GM12878 (cell line): Measurements from ENCODE around the gene HAND1. TPM values are rescaled to one million over a fixed set of nuclear protein-coding genes. Genes with fewer than 3 reads are reported as not detected.

Source experiments
- ATAC-seq: fragments of 200-7000 bp; cut with Tn5 transposase; 3 replicates; pipeline ENCODE4 v1.9.1; 2020; ENCODE audit warnings: mild to moderate bottlenecking, moderate library complexity
- BruUV-seq: library from RNA; stranded (reverse); fragments of 400-500 nt; replicated peaks from 2 replicates; lab custom pipeline; 2021; lab: Mats Ljungman, UMichigan
- CTCF ChIA-PET: fragments of 300-600 bp; sonication (Branson Sonifier 250); formaldehyde crosslinking; extraction: SDS; loops from one replicate; lab custom pipeline; 2021; ENCODE audit warnings: inconsistent platforms; lab: Yijun Ruan, JAX
- POLR2A ChIA-PET: fragments of 350-600 bp; formaldehyde crosslinking; extraction: SDS; loops from one replicate; lab custom pipeline; 2021; ENCODE audit warnings: inconsistent platforms; lab: Charles Lee
- RAD21 ChIA-PET: fragments of 300-600 bp; sonication (Branson Sonifier 250); formaldehyde crosslinking; loops from one replicate; lab custom pipeline; 2023; ENCODE audit warnings: antibody characterized with exemption; ENCODE audit not compliant: unreplicated experiment; lab: Charles Lee
- SMC1A ChIA-PET: fragments of 300-600 bp; sonication (Branson Sonifier 250); formaldehyde crosslinking; loops from one replicate; lab custom pipeline; 2023; ENCODE audit not compliant: unreplicated experiment, uncharacterized antibody; lab: Charles Lee
- DNase-seq: peaks from one replicate; pipeline ENCODE4 v3.0.0-alpha.2; 2011; ENCODE audit warnings: low read depth, low spot score
- FAIRE-seq: peaks from 3 replicates; lab custom pipeline; 2011; peaks lifted over from hg19 to GRCh38; lab: Jason Lieb, UNC
- H2AFZ ChIP-seq: 2 replicates; pipeline ENCODE4 v1.6.0; 2011; ENCODE audit warnings: low read depth, low read length, control low read depth; ENCODE audit not compliant: control insufficient read depth
- H3K27ac ChIP-seq: 2 replicates; pipeline ENCODE4 v1.5.1; 2011; ENCODE audit warnings: control low read depth; ENCODE audit not compliant: control insufficient read depth, insufficient read depth
- H3K27me3 ChIP-seq, 2 experiments: replicated peaks in 1 of 2; 2 replicates each; pipeline versions ENCODE4 v1.6.0 to v1.6.1; 2011; ENCODE audit warnings: low read length in 1 of 2; ENCODE audit not compliant: control insufficient read depth in 2 of 2, insufficient read depth in 2 of 2
- H3K36me3 ChIP-seq, 2 experiments: 2 replicates each; pipeline ENCODE4 v1.5.1; 2011; ENCODE audit warnings: low read length in 1 of 2; ENCODE audit not compliant: control insufficient read depth in 2 of 2, insufficient read depth in 2 of 2
- H3K4me1 ChIP-seq: 2 replicates; pipeline ENCODE4 v1.6.1; 2011; ENCODE audit warnings: mild to moderate bottlenecking, low read length, moderate library complexity, mixed read lengths; ENCODE audit not compliant: control insufficient read depth, insufficient read depth
- H3K4me2 ChIP-seq: 2 replicates; pipeline ENCODE4 v1.6.0; 2011; ENCODE audit warnings: control low read depth; ENCODE audit not compliant: control insufficient read depth, insufficient read depth
- H3K4me3 ChIP-seq: fragments of 200-600 bp; sonication (generic); 2 replicates; pipeline ENCODE4 v1.5.1; 2016
- H3K79me2 ChIP-seq: 2 replicates; pipeline ENCODE4 v1.6.0; 2011; ENCODE audit warnings: low read length; ENCODE audit not compliant: control insufficient read depth, insufficient read depth
- H3K9ac ChIP-seq: 2 replicates; pipeline ENCODE4 v1.8.0; 2011; ENCODE audit warnings: low read length, control low read depth, mixed read lengths; ENCODE audit not compliant: control insufficient read depth, insufficient read depth
- H3K9me3 ChIP-seq: replicated peaks from 3 replicates; pipeline ENCODE4 v1.5.1; 2011; ENCODE audit warnings: mild to moderate bottlenecking, low read length; ENCODE audit not compliant: control insufficient read depth, insufficient read depth
- H4K20me1 ChIP-seq: 2 replicates; pipeline ENCODE4 v1.6.0; 2011; ENCODE audit not compliant: control insufficient read depth, insufficient read depth
- JUND ChIP-seq: IDR thresholded peaks from 2 replicates; pipeline ENCODE4 v1.6.1; 2012; ENCODE audit warnings: low read depth, mild to moderate bottlenecking, low read length, improper control_type of control experiment, moderate library complexity
- RELA ChIP-seq: fragments of 450-650 bp; IDR thresholded peaks from 2 replicates; pipeline ENCODE4 v1.8.0; 2014; ENCODE audit warnings: borderline replicate concordance; ENCODE audit not compliant: partially characterized antibody
- USF1 ChIP-seq: IDR thresholded peaks from 2 replicates; pipeline ENCODE4 v1.6.1; 2011; ENCODE audit warnings: borderline replicate concordance, low read depth, mild to moderate bottlenecking, moderate library complexity, mixed read lengths, low read length; ENCODE audit not compliant: insufficient read depth; ENCODE audit errors: extremely low read length
- WGBS: methylation state at CpG from one replicate; pipeline ENCODE4 v1.1.6; 2016; ENCODE audit warnings: low lambda C conversion rate; ENCODE audit not compliant: insufficient replicate concordance, insufficient coverage; ENCODE audit errors: missing lambda C conversion rate; 5-methylcytosine and 5-hydroxymethylcytosine counted together
- in situ Hi-C: fragments of 300-500 bp; cut with MboI; formaldehyde crosslinking; loops from 9 replicates; pipeline ENCODE4 v1.14.3; 2018; ENCODE audit warnings: mixed read lengths
- intact Hi-C: fragments of 100-400 bp; cut with micrococcal nuclease; formaldehyde crosslinking; loops from one replicate; pipeline ENCODE4 v1.14.2; 2022; ENCODE audit not compliant: unreplicated experiment
- polyA plus RNA-seq, 11 experiments: library from polyadenylated mRNA; depleted of rRNA in 4 of 11; unstranded in 6 of 11; stranded (reverse) in 5 of 11; fragments of >200 nt; fragmentation: Nextera tagmentation in 4 of 11; fragmentation: Illumina TruSeq in 1 of 11; extraction: Ambion mirVana in 4 of 11; extraction: Trizol in 1 of 11; gene quantifications; 1 replicate in 1 of 11; 2 replicates in 10 of 11; pipeline versions ENCODE4 v1.2.1 to v1.2.3, GENCODE V29; 2011 to 2016; ENCODE audit warnings: inconsistent platforms in 2 of 11, missing spikeins in 2 of 11, low read depth in 1 of 11
- total RNA-seq, 4 experiments: library from RNA; depleted of rRNA in 3 of 4; stranded (reverse); fragments of >200 nt in 3 of 4; fragmentation: Illumina TruSeq in 1 of 4; extraction: Trizol in 1 of 4; gene quantifications; 2 replicates each; pipeline versions ENCODE4 v1.2.1 to v1.2.3, GENCODE V29; 2013 to 2021
- TF ChIP-seq, protein P1 (sequence below): fragments of 450-650 bp; formaldehyde crosslinking; IDR thresholded peaks from 2 replicates; pipeline ENCODE4 v1.5.0; 2022; ENCODE audit warnings: mild to moderate bottlenecking, missing genetic modification characterization
- TF ChIP-seq, protein P2 (sequence below): fragments of 450-650 bp; IDR thresholded peaks from 2 replicates; pipeline ENCODE4 v1.6.1; 2017; ENCODE audit warnings: mild to moderate bottlenecking, moderate library complexity

HAND1 gene
- total and polyA plus RNA-seq, 10 of the 15 experiments (the other 5 are each of a cell fraction or from before 2014, with no cell fraction given): 0.06 to 0.41 (median 0.27) TPM; not detected in 4

GRCh38 chr5:154481584-154482381 lies 3.8 kb upstream of the HAND1 start:
- Histone ChIP-seq H2AFZ (no peak overlapping the region), H3K36me3 (no peaks in the 10 kb centered on the region)
- TF ChIP-seq, protein P1, sequence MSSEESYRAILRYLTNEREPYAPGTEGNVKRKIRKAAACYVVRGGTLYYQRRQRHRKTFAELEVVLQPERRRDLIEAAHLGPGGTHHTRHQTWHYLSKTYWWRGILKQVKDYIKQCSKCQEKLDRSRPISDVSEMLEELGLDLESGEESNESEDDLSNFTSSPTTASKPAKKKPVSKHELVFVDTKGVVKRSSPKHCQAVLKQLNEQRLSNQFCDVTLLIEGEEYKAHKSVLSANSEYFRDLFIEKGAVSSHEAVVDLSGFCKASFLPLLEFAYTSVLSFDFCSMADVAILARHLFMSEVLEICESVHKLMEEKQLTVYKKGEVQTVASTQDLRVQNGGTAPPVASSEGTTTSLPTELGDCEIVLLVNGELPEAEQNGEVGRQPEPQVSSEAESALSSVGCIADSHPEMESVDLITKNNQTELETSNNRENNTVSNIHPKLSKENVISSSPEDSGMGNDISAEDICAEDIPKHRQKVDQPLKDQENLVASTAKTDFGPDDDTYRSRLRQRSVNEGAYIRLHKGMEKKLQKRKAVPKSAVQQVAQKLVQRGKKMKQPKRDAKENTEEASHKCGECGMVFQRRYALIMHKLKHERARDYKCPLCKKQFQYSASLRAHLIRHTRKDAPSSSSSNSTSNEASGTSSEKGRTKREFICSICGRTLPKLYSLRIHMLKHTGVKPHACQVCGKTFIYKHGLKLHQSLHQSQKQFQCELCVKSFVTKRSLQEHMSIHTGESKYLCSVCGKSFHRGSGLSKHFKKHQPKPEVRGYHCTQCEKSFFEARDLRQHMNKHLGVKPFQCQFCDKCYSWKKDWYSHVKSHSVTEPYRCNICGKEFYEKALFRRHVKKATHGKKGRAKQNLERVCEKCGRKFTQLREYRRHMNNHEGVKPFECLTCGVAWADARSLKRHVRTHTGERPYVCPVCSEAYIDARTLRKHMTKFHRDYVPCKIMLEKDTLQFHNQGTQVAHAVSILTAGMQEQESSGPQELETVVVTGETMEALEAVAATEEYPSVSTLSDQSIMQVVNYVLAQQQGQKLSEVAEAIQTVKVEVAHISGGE: no peak
- TF ChIP-seq, protein P2, sequence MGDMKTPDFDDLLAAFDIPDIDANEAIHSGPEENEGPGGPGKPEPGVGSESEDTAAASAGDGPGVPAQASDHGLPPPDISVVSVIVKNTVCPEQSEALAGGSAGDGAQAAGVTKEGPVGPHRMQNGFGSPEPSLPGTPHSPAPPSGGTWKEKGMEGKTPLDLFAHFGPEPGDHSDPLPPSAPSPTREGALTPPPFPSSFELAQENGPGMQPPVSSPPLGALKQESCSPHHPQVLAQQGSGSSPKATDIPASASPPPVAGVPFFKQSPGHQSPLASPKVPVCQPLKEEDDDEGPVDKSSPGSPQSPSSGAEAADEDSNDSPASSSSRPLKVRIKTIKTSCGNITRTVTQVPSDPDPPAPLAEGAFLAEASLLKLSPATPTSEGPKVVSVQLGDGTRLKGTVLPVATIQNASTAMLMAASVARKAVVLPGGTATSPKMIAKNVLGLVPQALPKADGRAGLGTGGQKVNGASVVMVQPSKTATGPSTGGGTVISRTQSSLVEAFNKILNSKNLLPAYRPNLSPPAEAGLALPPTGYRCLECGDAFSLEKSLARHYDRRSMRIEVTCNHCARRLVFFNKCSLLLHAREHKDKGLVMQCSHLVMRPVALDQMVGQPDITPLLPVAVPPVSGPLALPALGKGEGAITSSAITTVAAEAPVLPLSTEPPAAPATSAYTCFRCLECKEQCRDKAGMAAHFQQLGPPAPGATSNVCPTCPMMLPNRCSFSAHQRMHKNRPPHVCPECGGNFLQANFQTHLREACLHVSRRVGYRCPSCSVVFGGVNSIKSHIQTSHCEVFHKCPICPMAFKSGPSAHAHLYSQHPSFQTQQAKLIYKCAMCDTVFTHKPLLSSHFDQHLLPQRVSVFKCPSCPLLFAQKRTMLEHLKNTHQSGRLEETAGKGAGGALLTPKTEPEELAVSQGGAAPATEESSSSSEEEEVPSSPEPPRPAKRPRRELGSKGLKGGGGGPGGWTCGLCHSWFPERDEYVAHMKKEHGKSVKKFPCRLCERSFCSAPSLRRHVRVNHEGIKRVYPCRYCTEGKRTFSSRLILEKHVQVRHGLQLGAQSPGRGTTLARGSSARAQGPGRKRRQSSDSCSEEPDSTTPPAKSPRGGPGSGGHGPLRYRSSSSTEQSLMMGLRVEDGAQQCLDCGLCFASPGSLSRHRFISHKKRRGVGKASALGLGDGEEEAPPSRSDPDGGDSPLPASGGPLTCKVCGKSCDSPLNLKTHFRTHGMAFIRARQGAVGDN: no peak
- no peak for TF ChIP-seq RELA
- TF ChIP-seq JUND: no peak
- TF ChIP-seq USF1: no peak
- TF ChIP-seq, all 136 proteins: peak for 0
- ChIA-PET POLR2A (no interaction called here), RAD21 (no interaction called here), SMC1A (interaction anchor here (1.0 to 1.5 kb wide), 2 partner anchors 15 to 17 kb away, joined by 3 to 4 read pairs; no protein-coding TSS in a partner anchor), CTCF (interaction anchor here (1.1 to 1.3 kb wide), 2 partner anchors 94 to 165 kb away, joined by 3 to 4 read pairs; no protein-coding TSS in a partner anchor)
- WGBS: 26% methylated on average over 11 of the region's 11 CpGs
- Histone ChIP-seq H3K4me3 (no peak overlapping the region), H3K27me3 (peaks cover 38 to 51% of the 10 kb centered on the region in 2 experiments), H4K20me1 (no peaks in the 10 kb centered on the region), H3K79me2 (no peaks in the 10 kb centered on the region), H3K27ac (no peak overlapping the region), H3K4me2 (no peak overlapping the region), H3K4me1 (peaks cover 16% of the 10 kb centered on the region), H3K9ac (no peak overlapping the region), H3K9me3 (no peaks in the 10 kb centered on the region; the same call in none of the 3 replicates)
- no TSS peak for BruUV-seq
- in situ Hi-C loops: no loop called here
- DNase-seq (no peak), FAIRE-seq (no peak), ATAC-seq (no peak)
- intact Hi-C loops: no loop called here
